Right kidney (tissue), 1 donor: ENCODE results near the gene NCOA3.

ENCODE experiments used
- DNase-seq: peaks from one replicate; pipeline ENCODE4 v3.0.0-alpha.2; 2016

The NCOA3 gene

GRCh38 chr20:47600967-47601547 lies 99.4 kb downstream of the NCOA3 start:
- DNase-seq: no peak

DNA sequence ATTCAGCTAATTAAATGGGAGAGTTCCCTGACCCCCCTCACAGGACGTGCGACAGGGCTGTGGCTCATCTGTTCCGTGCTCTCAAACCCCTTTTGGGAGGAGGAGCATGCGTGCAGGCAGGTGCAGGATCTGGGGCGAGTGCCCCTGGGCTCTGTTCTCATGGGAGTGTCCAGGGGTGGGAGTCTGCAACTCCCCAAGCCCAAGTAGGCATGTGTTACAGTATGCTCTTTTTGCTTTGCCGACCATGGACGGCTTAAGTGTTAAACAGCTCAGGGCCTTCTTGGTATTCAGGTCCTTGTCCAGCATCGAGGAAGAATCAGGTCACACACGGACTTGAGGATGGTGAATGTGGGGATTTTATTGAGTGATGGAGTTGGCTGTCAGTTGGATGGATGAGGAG lies 101.6 kb downstream of the NCOA3 start:
- DNase-seq: no peak

DNA sequence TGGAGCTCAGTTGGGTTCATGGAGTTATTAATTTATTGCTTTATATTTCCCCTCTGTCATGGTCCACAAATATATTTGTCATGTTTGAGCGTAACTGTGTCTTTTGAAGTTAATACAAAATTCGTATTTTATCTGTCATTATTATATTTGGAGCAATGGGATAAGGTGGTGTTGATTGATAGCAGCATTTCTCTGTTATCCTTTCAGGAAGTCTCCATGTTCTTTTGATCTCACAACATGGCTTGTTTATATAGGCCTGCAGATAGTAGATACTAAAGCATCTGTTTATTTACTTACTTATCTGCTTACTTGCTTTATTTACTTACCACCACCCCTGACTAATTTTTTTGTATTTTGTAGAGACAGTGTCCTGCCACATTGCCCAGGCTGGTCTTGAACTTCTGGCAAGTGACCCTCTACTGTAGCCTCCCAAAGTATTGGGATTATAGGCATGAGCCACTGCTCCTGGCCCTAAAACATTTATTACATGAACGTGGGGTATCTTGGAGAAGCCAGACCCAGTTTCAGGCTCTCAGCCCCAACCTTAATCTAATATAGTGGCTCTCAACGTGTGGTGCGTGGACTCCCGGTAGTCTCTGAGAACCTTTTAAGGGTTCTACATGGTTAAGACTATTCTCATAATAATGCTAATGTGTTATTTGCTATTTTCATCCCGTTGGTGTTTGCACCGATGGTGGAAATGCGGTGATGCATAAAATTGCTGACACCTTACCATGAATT lies 104.2 kb downstream of the NCOA3 start:
- DNase-seq: no peak

DNA sequence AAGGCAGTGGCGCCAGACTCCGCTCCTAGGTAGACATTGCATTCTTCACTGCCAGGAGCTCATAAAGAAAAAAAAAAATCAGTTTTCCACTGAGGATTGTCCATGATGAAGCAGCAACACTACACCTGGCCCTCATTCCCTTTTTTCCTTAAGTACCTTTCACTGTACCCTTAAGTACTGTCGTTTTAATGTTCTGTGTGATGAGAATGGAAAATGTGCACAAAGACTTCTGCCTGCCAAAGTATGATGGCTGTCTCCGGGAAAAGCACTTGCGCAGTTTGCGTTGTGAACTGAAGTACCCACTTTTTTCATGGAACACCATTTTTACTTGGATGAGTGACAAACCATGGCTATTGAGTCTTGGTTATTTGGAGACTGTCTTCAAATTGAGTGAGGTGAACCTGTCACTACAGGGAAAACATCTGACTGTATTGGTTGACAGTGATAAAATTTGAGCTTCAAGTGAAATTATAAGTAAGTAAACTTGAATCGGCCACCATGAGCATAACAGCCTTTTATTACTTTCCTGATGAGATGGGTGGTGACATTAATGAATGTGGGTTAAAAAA lies 104.8 kb downstream of the NCOA3 start:
- no peak for DNase-seq

DNA sequence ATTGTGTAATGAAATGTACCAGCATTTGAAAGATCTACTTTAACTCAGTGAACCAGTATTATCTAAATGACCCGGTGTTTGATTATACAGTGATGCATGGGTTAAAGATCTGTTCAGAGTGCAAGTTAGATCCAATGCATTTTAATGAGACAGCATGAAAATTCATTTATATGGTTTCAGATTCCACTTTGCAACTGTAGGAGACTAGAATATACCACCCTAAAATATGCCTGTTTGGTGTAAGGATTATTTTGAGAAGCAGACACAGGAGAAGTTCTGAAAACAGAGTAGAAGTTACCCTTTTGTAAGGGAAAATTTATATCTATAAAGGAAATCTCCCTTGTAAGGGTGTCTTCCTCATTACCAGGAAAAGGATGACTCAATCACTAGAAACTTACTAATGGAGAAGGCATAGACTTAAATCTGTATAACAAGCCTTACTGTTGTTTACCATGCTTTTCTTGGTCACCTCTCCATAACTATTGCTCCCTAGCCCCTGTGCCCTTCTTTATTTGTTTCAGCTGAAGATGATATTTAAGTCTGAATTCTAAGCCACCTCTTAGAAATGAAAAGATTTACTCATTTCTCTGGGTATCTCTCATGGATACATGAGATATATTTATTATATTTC lies 105.4 kb downstream of the NCOA3 start:
- DNase-seq: no peak

DNA sequence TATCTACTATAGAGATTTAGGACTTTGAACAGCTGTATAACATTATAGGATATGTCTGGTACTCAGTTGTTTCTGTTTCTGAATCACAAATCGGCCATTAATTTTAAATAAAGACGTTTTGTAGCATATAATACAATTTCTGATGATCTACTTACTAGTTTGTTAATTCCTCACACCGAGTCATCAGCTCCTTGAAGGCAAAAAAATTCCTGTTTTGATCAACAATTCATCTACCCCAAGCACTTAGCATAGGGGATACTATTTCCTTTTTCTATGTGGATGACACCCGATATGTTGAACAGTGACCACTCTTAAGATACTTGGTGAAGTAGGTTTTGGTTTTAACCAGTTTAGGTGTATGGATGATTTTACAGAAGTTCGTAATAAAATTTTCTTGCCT lies 107.3 kb downstream of the NCOA3 start:
- DNase-seq: no peak

- DNase-seq: no peak
Measured at GRCh38 chr20:47610247-47610944, 108.7 kb downstream of the NCOA3 start.

GRCh38 chr20:47610945-47611250 lies 109.2 kb downstream of the NCOA3 start:
- no peak for DNase-seq

- DNase-seq: no peak
Measured at GRCh38 chr20:47611785-47612184, 110.1 kb downstream of the NCOA3 start.

GRCh38 chr20:47612670-47613069 lies 111.0 kb downstream of the NCOA3 start:
- DNase-seq: no peak

- DNase-seq: no peak
Measured at GRCh38 chr20:47614703-47615309, 113.1 kb downstream of the NCOA3 start.

DNA sequence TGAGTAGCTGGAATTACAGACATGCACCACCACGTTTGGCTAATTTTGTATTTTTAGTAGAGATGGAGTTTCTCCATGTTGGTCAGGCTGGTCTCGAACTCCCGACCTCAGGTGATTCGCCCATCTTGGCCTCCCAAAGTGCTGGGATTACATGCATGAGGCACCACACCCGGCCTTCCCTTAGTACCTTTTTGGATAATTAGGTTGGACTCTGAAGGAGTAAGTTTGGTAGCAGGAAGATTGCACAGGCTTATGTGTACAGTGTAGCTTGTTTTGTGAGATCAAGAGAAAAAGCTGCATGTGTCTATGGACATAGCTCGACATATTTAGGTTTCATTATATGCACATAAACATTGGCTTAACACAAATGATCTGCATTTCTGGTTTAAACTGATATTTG lies 116.8 kb downstream of the NCOA3 start:
- no peak for DNase-seq

- DNase-seq: no peak
Measured at GRCh38 chr20:47620808-47621805, 119.4 kb downstream of the NCOA3 start.

- no peak for DNase-seq
Measured at GRCh38 chr20:47622118-47622665, 120.5 kb downstream of the NCOA3 start.

DNA sequence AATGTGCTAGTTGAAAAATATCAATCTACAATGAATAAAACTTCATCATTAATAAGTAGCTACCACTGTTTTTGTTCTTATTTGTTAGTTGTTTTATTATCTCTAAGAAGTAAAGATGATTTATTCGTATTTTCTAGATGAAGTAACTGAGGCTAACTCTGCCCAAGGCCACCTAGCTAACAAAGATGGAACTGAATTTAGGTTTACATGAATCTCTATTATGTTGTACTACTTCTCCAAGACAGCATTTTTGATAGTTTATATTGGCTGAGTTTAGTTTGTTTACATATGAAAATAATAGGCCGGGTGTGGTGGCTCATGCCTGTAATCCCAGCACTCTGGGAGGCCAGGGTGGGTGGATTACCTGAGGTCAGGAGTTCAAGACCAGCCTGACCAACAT lies 121.5 kb downstream of the NCOA3 start:
- DNase-seq: no peak

DNA sequence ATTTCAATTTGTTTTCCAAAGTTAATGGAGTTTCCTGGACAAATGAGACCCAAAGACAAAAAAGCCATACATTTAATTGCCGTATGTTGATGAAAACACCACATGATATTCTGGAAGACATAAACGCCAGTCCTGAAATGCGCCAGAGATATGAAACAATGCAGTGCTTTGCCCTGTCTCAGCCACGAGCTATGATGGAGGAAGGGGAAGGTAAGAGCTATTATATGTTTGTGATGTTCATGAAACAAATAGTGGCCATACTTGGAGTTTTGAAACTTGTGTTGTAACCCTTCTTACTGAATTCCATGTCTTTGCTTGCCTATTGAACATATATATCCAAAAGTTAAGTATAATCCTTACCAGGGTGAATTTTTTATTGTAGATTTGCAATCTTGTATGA lies 125.9 kb downstream of the NCOA3 start:
- DNase-seq: no peak

GRCh38 chr20:47629907-47630306 lies 128.2 kb downstream of the NCOA3 start:
- no peak for DNase-seq

GRCh38 chr20:47631078-47631477 lies 129.4 kb downstream of the NCOA3 start:
- no peak for DNase-seq

- DNase-seq: no peak
Measured at GRCh38 chr20:47635256-47635655, 133.6 kb downstream of the NCOA3 start.

- DNase-seq: no peak
Measured at GRCh38 chr20:47638851-47639250, 137.2 kb downstream of the NCOA3 start.

GRCh38 chr20:47642118-47642517 lies 140.4 kb downstream of the NCOA3 start:
- DNase-seq: no peak
